A673 (cell line): ENCODE measurements around the gene KRTAP4-16. TPM values are rescaled to one million over a fixed set of nuclear protein-coding genes. Genes with fewer than 3 reads are reported as not detected.

Experiments
- BruUV-seq: library from RNA; stranded (reverse); fragments of 400-500 nt; replicated peaks from 2 replicates; lab custom pipeline; 2021; lab: Mats Ljungman, UMichigan
- CTCF ChIA-PET: fragments of 300-600 bp; sonication (Branson Sonifier 250); formaldehyde crosslinking; loops from one replicate; lab custom pipeline; 2022; ENCODE audit warnings: antibody characterized with exemption; lab: Charles Lee
- POLR2A ChIA-PET: fragments of 300-600 bp; sonication (Branson Sonifier 250); formaldehyde crosslinking; loops from one replicate; lab custom pipeline; 2022; ENCODE audit warnings: antibody characterized with exemption; ENCODE audit not compliant: low non-redundant PET; lab: Charles Lee
- DNase-seq: peaks from one replicate; pipeline ENCODE4 v3.0.0-alpha.2; 2015; ENCODE audit warnings: low spot score
- H3K27ac ChIP-seq: fragments of 200-600 bp; sonication (generic); 2 replicates; pipeline ENCODE4 v1.5.1; 2016; ENCODE audit warnings: mixed run types, low read depth, mild to moderate bottlenecking, mixed read lengths, antibody characterized with exemption, low read length; ENCODE audit not compliant: poor library complexity, severe bottlenecking
- H3K27me3 ChIP-seq: fragments of 200-600 bp; sonication (generic); replicated peaks from 2 replicates; pipeline ENCODE4 v1.6.1; 2017; ENCODE audit warnings: mixed run types, low read depth, mild to moderate bottlenecking, mixed read lengths, antibody characterized with exemption, low read length; ENCODE audit not compliant: insufficient read depth, poor library complexity
- H3K36me3 ChIP-seq: fragments of 200-600 bp; sonication (generic); 2 replicates; pipeline ENCODE4 v1.6.1; 2016; ENCODE audit warnings: mixed run types, mild to moderate bottlenecking, mixed read lengths, antibody characterized with exemption, low read length; ENCODE audit not compliant: insufficient read depth, poor library complexity, severe bottlenecking
- H3K4me1 ChIP-seq: fragments of 200-600 bp; sonication (generic); 2 replicates; pipeline ENCODE4 v1.6.1; 2017; ENCODE audit warnings: mixed run types, mild to moderate bottlenecking, mixed read lengths, antibody characterized with exemption, low read length; ENCODE audit not compliant: insufficient read depth, poor library complexity, severe bottlenecking
- H3K4me3 ChIP-seq: fragments of 200-600 bp; sonication (generic); 2 replicates; pipeline ENCODE4 v1.5.1; 2016; ENCODE audit warnings: low read depth, mixed run types, mild to moderate bottlenecking, mixed read lengths, low read length; ENCODE audit not compliant: poor library complexity, severe bottlenecking
- H3K9me3 ChIP-seq: fragments of 200-600 bp; sonication (generic); 2 replicates; pipeline ENCODE4 v1.6.1; 2016; ENCODE audit warnings: mixed run types, low read depth, mild to moderate bottlenecking, mixed read lengths, antibody characterized with exemption, low read length; ENCODE audit not compliant: poor library complexity, severe bottlenecking
- CTCF ChIP-seq: fragments of 300-800, 200-600 bp; sonication (generic); conservative IDR thresholded peaks from 2 replicates; pipeline ENCODE4 v1.5.1; 2017; ENCODE audit warnings: low read depth, mild to moderate bottlenecking, antibody characterized with exemption, low read length, moderate library complexity, mixed read lengths
- EZH2 ChIP-seq: fragments of 200-600 bp; sonication (generic); IDR thresholded peaks from 2 replicates; pipeline ENCODE4 v1.6.1; 2017; ENCODE audit warnings: borderline replicate concordance, low read depth, mild to moderate bottlenecking, mixed read lengths, antibody characterized with exemption, low read length; ENCODE audit not compliant: poor library complexity, severe bottlenecking
- intact Hi-C: fragments of 100-400 bp; cut with micrococcal nuclease; formaldehyde crosslinking; loops from one replicate; pipeline ENCODE4 v1.10.0; 2022; ENCODE audit not compliant: unreplicated experiment
- total RNA-seq: library from RNA; stranded (reverse); gene quantifications from 2 replicates; pipeline ENCODE4 v1.2.3, GENCODE V29; 2021

Gene KRTAP4-16
- total RNA-seq, 1 experiment from 2014 or later = not detected

- no peak for TF ChIP-seq EZH2
- TF ChIP-seq CTCF = no peak
- CTCF ChIA-PET = no interaction called here
Observed at GRCh38 chr17:41145261-41145660, 43.3 kb upstream of the KRTAP4-16 start.

GRCh38 chr17:41144846-41145245 is 42.8 kb upstream of the KRTAP4-16 start:
- TF ChIP-seq CTCF = no peak
- no peak for TF ChIP-seq EZH2
- Histone ChIP-seq H3K9me3 (peaks cover 19% of the 10 kb centered on the region), H3K4me3 (no peak overlapping the region), H3K27me3 (no peaks in the 10 kb centered on the region), H3K36me3 (no peaks in the 10 kb centered on the region), H3K27ac (peak overlapping the region; percentile 96), H3K4me1 (peaks cover 31% of the 10 kb centered on the region)
- intact Hi-C loops = loop anchor here (1.0 to 5.0 kb wide), 5 partner anchors 182 to 522 kb away; no protein-coding TSS in a partner anchor
- POLR2A ChIA-PET = no interaction called here
- no TSS peak for BruUV-seq
- CTCF ChIA-PET = no interaction called here
- DNase-seq = peak; percentile 71

More at GRCh38 chr17:41145261-41145660, 43.3 kb upstream of the KRTAP4-16 start:
- H3K27me3 ChIP-seq = no peaks in the 10 kb centered on the region
- no peak overlapping the region for H3K4me3 ChIP-seq
- peak; percentile 75 for DNase-seq
- peaks cover 15% of the 10 kb centered on the region for H3K9me3 ChIP-seq
- no TSS peak for BruUV-seq
- peak overlapping the region; percentile 96 for H3K27ac ChIP-seq
- H3K4me1 ChIP-seq = peaks cover 31% of the 10 kb centered on the region
- no peaks in the 10 kb centered on the region for H3K36me3 ChIP-seq
- POLR2A ChIA-PET = no interaction called here
- intact Hi-C loops = loop anchor here (1.0 to 5.0 kb wide), 5 partner anchors 182 to 522 kb away; no protein-coding TSS in a partner anchor

GRCh38 chr17:41141361-41141760 is 39.4 kb upstream of the KRTAP4-16 start:
- H3K4me1 ChIP-seq = peaks cover 11% of the 10 kb centered on the region
- H3K27ac ChIP-seq = no peak overlapping the region
- peaks cover 21% of the 10 kb centered on the region for H3K9me3 ChIP-seq
- DNase-seq = no peak
- POLR2A ChIA-PET = no interaction called here
- no peaks in the 10 kb centered on the region for H3K27me3 ChIP-seq
- no peaks in the 10 kb centered on the region for H3K36me3 ChIP-seq
- BruUV-seq = no TSS peak
- TF ChIP-seq CTCF = no peak
- no peak for TF ChIP-seq EZH2
- intact Hi-C loops = no loop called here
- H3K4me3 ChIP-seq = no peak overlapping the region
- CTCF ChIA-PET = no interaction called here
